Mesothelial cell of epicardium (in vitro differentiated cells): ENCODE measurements around the gene DNM3. TPM values are rescaled to one million over a fixed set of nuclear protein-coding genes. Genes with fewer than 3 reads are reported as not detected.

Source experiments
- DNase-seq, 2 experiments: peaks; one replicate each; pipeline ENCODE4 v3.0.0; 2021; ENCODE audit warnings: low spot score in 2 of 2; ENCODE audit not compliant: unreplicated experiment in 2 of 2
- H3K27ac Mint-ChIP-seq: 2 replicates; pipeline ENCODE4 v1.8.0; 2021; ENCODE audit warnings: mixed read lengths
- H3K27me3 Mint-ChIP-seq: 2 replicates; pipeline ENCODE4 v1.8.0; 2021; ENCODE audit warnings: low read depth, mixed read lengths
- H3K36me3 Mint-ChIP-seq: 2 replicates; pipeline ENCODE4 v1.8.0; 2021; ENCODE audit warnings: mixed read lengths
- H3K4me1 Mint-ChIP-seq: 2 replicates; pipeline ENCODE4 v1.8.0; 2021; ENCODE audit warnings: mixed read lengths
- H3K4me3 Mint-ChIP-seq: 2 replicates; pipeline ENCODE4 v1.8.0; 2021; ENCODE audit warnings: mild to moderate bottlenecking, moderate library complexity, mixed read lengths
- H3K9me3 Mint-ChIP-seq: 2 replicates; pipeline ENCODE4 v1.8.0; 2021; ENCODE audit warnings: mixed read lengths
- total RNA-seq: library from RNA; stranded (reverse); gene quantifications from 3 replicates; pipeline ENCODE4 v1.2.1, GENCODE V29; 2021
- TF ChIP-seq, protein P1 (sequence below): fragments of 200-600 bp; sonication (generic); IDR thresholded peaks from one replicate; pipeline ENCODE4 v1.5.0; 2021; ENCODE audit warnings: antibody characterized with exemption; ENCODE audit not compliant: unreplicated experiment

DNM3 gene
- total RNA-seq, 1 donor from 2014 or later: 5.0 TPM

DNA sequence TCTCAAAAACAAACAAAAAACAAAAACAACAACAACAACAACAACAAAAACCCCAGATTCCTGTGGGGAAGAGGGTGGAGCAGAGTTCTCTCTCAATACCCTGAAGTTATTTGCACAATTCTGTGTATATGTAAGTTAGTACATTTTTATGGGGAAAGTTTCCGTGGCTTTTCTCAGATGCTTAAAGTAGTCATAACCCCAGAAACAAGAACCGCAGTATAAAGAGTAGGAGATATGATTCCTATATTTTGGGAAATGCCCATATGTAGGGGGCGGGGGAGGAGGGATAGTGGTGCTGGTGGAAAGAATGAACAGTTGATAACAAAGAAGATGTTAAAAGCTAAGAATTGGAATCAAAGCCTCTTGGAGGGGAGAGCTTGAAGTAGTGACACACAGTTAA lies 131.5 kb downstream of the DNM3 start:
- no peak for DNase-seq
- TF ChIP-seq, protein P1, sequence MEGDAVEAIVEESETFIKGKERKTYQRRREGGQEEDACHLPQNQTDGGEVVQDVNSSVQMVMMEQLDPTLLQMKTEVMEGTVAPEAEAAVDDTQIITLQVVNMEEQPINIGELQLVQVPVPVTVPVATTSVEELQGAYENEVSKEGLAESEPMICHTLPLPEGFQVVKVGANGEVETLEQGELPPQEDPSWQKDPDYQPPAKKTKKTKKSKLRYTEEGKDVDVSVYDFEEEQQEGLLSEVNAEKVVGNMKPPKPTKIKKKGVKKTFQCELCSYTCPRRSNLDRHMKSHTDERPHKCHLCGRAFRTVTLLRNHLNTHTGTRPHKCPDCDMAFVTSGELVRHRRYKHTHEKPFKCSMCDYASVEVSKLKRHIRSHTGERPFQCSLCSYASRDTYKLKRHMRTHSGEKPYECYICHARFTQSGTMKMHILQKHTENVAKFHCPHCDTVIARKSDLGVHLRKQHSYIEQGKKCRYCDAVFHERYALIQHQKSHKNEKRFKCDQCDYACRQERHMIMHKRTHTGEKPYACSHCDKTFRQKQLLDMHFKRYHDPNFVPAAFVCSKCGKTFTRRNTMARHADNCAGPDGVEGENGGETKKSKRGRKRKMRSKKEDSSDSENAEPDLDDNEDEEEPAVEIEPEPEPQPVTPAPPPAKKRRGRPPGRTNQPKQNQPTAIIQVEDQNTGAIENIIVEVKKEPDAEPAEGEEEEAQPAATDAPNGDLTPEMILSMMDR: no peak
- Mint-ChIP-seq H3K27me3 (no peaks in the 10 kb centered on the region), H3K27ac (no peak overlapping the region), H3K36me3 (no peaks in the 10 kb centered on the region), H3K4me1 (peaks cover 10% of the 10 kb centered on the region), H3K4me3 (no peak overlapping the region), H3K9me3 (peaks cover 6% of the 10 kb centered on the region)

DNA sequence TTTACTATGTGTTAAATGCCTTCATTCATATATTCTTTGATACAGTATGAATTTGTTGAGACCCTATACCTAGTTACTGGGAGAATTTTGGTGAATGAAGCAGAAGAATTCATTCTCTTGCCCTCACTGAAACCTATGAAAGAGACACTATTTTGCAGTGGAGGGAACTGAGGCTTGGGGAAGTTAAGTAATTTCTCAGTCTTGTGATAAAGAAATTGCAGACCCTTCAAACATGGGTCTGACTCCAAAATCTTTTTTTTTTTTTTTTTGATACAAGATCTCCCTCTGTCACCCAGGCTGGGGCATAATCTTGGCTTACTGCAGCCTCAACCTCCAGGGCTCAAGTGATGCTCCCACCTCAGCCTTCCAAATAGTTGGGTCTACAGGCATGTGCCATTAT lies 132.1 kb downstream of the DNM3 start:
- TF ChIP-seq, protein P1: no peak
- DNase-seq: no peak

DNA sequence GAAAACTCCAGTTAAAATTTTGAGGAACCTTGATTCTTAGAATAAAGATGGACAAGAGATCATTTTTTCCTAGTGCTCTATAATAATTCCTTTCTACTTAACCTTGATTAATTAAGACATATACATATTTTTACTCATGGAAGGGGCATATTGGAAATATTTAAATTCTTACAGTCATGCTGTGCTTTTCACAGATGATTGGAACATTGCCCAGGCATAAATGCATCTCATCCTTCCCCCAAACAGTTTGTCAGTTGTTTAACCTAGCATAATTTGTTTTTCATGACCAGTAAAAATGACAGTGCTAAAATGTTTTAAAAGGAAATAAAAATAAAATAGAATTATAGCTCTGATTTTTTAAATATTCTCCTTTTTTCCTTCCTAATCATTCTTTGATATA lies 140.0 kb downstream of the DNM3 start:
- no peak overlapping the region for H3K27ac Mint-ChIP-seq
- H3K4me3 Mint-ChIP-seq: no peak overlapping the region
- TF ChIP-seq, protein P1: no peak
- no peaks in the 10 kb centered on the region for H3K27me3 Mint-ChIP-seq
- H3K36me3 Mint-ChIP-seq: no peaks in the 10 kb centered on the region
- H3K4me1 Mint-ChIP-seq: peaks cover 2% of the 10 kb centered on the region
- DNase-seq: no peak
- peaks cover under 1% of the 10 kb centered on the region for H3K9me3 Mint-ChIP-seq

More for the DNA sequence above, 132.1 kb downstream of the DNM3 start:
- H3K27ac Mint-ChIP-seq: no peak overlapping the region
- no peaks in the 10 kb centered on the region for H3K27me3 Mint-ChIP-seq
- H3K9me3 Mint-ChIP-seq: peaks cover 6% of the 10 kb centered on the region
- H3K4me3 Mint-ChIP-seq: no peak overlapping the region
- no peaks in the 10 kb centered on the region for H3K36me3 Mint-ChIP-seq
- H3K4me1 Mint-ChIP-seq: peaks cover 6% of the 10 kb centered on the region

DNA sequence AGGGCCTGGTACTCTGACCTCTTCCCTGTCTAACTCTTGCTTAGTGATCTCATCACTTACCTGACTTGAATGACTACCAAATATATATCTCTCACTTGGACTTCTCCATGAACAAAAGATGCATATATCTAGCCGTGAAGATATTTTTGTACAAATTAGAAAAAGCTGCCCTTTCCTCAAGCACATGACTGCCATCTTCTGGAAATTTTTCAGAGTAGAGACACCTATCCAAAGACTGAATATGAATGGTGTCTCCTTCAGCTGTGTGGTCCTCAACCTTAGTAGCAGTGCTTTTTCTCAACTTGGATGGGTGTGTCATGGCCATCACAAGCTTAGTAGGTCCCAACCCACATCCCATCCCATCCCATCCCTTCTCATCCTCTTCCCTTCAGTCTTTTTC lies 142.3 kb downstream of the DNM3 start:
- peaks cover 2% of the 10 kb centered on the region for H3K4me1 Mint-ChIP-seq

DNA sequence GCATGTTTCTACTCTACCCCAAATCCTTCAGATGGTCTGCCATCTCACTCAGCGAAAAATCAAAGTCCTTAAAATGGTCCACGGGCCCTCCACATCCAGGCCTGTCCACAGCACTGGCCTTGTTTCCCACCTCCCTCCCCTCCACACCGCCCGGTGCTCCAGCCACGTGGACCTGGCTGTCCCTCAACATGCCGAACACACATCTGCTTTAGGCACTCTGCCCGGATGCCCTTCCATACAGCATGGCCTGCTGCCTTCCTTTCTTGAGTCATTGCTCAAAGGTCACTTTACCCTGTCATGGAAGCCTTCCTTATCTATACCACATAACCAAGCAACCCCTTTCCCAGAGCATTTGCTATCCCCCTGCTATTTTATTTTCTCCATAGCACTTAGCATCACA lies 143.0 kb downstream of the DNM3 start:
- Mint-ChIP-seq H3K4me3 (no peak overlapping the region), H3K27me3 (no peaks in the 10 kb centered on the region), H3K27ac (no peak overlapping the region), H3K9me3 (no peaks in the 10 kb centered on the region), H3K36me3 (no peaks in the 10 kb centered on the region), H3K4me1 (peaks cover 2% of the 10 kb centered on the region)
- DNase-seq: no peak
- TF ChIP-seq, protein P1: no peak

More for the DNA sequence above, 142.3 kb downstream of the DNM3 start:
- H3K27me3 Mint-ChIP-seq: no peaks in the 10 kb centered on the region
- H3K9me3 Mint-ChIP-seq: no peaks in the 10 kb centered on the region
- no peak overlapping the region for H3K4me3 Mint-ChIP-seq
- no peak for DNase-seq
- TF ChIP-seq, protein P1: no peak
- H3K27ac Mint-ChIP-seq: no peak overlapping the region
- H3K36me3 Mint-ChIP-seq: no peaks in the 10 kb centered on the region

DNA sequence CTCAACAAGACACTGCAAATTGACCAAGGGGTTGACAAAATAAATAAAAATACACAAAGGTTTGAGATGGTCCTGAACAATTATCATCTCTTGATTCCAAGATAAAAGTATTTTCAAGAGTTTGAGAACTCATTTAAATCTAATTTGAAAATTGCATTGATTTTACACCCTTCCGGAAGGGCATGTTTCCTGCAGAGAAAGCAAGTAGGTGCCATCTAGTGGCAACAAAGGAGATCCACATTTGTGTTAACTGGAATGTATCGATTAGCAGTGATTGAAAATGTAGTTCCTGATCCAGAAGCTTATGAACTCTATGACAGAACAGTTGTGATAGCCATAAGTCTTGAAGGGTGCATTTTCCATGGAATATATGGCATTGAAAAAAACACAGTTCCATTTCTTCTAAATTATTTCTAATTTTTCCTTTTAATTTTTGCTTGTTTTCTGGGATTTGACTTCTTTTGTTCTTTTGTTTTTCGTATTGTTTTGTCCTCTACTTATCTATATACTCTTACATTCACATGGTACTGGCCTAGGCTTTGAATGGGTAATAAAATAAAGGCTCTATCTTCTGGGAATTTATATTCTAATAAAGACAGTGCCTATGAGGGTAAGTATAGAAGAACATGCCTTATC lies 143.7 kb downstream of the DNM3 start:
- H3K4me1 Mint-ChIP-seq: peaks cover 2% of the 10 kb centered on the region
- no peaks in the 10 kb centered on the region for H3K9me3 Mint-ChIP-seq
- no peaks in the 10 kb centered on the region for H3K27me3 Mint-ChIP-seq
- no peak overlapping the region for H3K27ac Mint-ChIP-seq
- no peak for DNase-seq
- H3K36me3 Mint-ChIP-seq: no peaks in the 10 kb centered on the region
- H3K4me3 Mint-ChIP-seq: no peak overlapping the region
- TF ChIP-seq, protein P1: peak; percentile 66
